ENCODE data around the gene CES2. TPM values are rescaled to one million over a fixed set of nuclear protein-coding genes. Genes with fewer than 3 reads are reported as not detected.

The CES2 gene
- total and polyA plus RNA-seq, 2 of the 8 experiments (the other 6 are each of a cell fraction or from before 2014, with no cell fraction given): 8.6 to 14.7 TPM

DNA sequence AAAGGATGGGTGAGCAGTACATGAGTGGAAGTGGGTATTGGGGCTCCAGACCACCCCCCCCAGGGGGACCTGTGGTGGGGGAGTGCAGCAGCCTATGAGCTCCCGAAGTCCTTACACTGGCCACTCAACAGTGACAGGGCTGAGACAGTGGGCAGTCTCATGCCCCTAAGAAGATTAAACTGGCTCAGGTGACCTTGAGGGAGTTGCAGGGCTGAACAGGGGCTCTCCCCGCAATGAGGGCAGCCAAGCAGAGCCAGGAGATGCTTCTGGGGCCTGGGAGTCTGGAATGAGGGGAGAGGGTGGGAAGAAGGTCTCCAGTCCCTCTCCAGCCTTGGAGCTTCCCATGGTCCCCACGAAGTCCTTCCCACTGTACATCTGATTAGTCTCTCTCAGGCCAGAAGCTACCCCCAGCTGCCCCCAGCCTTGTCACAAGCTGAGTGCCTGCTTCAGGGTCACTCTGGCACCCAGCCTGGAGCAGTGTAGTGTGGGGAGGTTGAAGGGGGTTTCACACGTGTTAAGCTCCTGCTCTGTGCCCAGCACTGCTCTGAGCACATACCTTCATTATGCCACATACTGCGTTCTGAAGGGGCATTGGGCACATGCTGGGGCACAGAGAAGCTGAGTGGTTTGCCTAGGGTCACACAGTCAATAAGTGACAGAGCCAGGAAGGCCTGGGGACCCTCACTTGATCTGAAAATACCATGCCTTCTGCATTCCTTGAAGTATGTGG, 15.6 kb upstream of the CES2 start (continued):
- TF ChIP-seq CTBP2 (IDR thresholded peaks at IDR 0.05; ENCODE audit: borderline replicate concordance, insufficient read depth, insufficient read length, low read length): no peak
- TF ChIP-seq TAF1 (IDR thresholded peaks at IDR 0.05; ENCODE audit: low read depth, low read length): no peak

All from H1 (cell line).